Measurements from ENCODE around the gene USE1.

- TF ChIP-seq CTCF (IDR thresholded peaks at IDR 0.05) (no peak), HDAC2 (IDR thresholded peaks at IDR 0.05) (no peak), RCOR1 (IDR thresholded peaks at IDR 0.05; ENCODE audit: low read depth, low read length) (no peak), SMC3 (IDR thresholded peaks at IDR 0.05) (no peak), EP300 (IDR thresholded peaks at IDR 0.05) (no peak), CEBPB (IDR thresholded peaks at IDR 0.05) (no peak), RNF2 (IDR thresholded peaks at IDR 0.05; ENCODE audit: borderline replicate concordance, low read depth) (no peak)
- TF ChIP-seq, protein P1, sequence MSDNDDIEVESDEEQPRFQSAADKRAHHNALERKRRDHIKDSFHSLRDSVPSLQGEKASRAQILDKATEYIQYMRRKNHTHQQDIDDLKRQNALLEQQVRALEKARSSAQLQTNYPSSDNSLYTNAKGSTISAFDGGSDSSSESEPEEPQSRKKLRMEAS (IDR thresholded peaks at IDR 0.05): no peak
These were observed 33.0 kb downstream of the USE1 start for GRCh38 chr19:17248011-17248776.
